Esophagus muscularis mucosa (tissue), 3 donors: Measurements from ENCODE around the gene DOK7.

Experiments
- POLR2AphosphoS5 ChIP-seq, 2 donors: sonication (generic); formaldehyde crosslinking; IDR thresholded peaks; one replicate each; pipeline ENCODE4 v1.6.1; 2017; ENCODE audit warnings: antibody characterized with exemption in 2 of 2
- TF ChIP-seq, protein P1 (sequence below), 3 experiments: fragments of 200-600 bp in 2 of 3; fragments of 450-650 bp in 1 of 3; sonication (generic) in 2 of 3; IDR thresholded peaks; one replicate each; pipeline ENCODE4 v1.5.1; 2017 to 2019; ENCODE audit warnings: antibody characterized with exemption in 3 of 3, mild to moderate bottlenecking in 2 of 3, moderate library complexity in 1 of 3

DNA sequence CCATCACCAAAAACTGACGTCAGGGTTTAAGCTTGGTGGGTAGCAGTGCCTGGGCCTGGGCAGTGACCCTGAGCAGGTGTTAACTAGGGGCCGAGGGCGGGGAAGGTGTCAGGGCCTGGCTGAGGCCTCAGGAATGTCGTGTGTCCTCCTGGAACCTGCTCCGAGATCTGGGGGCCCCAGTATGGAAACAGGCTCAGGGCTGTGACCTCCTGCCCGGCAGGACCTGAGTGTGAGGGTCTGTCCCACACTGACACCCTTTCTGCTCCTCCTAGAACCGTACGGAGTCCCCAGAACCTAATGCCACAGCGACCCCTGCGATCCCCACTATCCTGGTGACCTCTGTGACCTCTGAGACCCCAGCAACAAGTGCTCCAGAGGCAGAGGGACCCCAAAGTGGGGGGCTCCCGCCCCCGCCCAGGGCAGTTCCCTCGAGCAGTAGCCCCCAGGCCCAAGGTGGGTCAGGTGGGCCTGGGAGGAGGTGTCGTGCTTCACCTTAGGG, 20.6 kb upstream of the DOK7 start:
- TF ChIP-seq, protein P1, sequence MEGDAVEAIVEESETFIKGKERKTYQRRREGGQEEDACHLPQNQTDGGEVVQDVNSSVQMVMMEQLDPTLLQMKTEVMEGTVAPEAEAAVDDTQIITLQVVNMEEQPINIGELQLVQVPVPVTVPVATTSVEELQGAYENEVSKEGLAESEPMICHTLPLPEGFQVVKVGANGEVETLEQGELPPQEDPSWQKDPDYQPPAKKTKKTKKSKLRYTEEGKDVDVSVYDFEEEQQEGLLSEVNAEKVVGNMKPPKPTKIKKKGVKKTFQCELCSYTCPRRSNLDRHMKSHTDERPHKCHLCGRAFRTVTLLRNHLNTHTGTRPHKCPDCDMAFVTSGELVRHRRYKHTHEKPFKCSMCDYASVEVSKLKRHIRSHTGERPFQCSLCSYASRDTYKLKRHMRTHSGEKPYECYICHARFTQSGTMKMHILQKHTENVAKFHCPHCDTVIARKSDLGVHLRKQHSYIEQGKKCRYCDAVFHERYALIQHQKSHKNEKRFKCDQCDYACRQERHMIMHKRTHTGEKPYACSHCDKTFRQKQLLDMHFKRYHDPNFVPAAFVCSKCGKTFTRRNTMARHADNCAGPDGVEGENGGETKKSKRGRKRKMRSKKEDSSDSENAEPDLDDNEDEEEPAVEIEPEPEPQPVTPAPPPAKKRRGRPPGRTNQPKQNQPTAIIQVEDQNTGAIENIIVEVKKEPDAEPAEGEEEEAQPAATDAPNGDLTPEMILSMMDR (IDR thresholded peaks at IDR 0.05): no peak
- no peak for TF ChIP-seq POLR2AphosphoS5 (IDR thresholded peaks at IDR 0.05)
